Non-pigmented ciliary epithelial cell (primary cell): ENCODE data around the gene ZNF668.
"Not testable (repeated sequence)": the region's sequence is repeated elsewhere in the genome, so short reads cannot be mapped to it uniquely, and the experiment has no call there.

Source experiments
- DNase-seq: peaks from one replicate; pipeline ENCODE4 v3.0.0-alpha.2; 2010; ENCODE audit warnings: low read depth

ZNF668 gene

GRCh38 chr16:31061126-31061812 lies 12.8 kb downstream of the ZNF668 start:
- DNase-seq, result no peak

GRCh38 chr16:31055613-31056012 lies 18.4 kb downstream of the ZNF668 start:
- DNase-seq, result no peak

GRCh38 chr16:31052114-31052513 lies 21.9 kb downstream of the ZNF668 start:
- DNase-seq, result peak; percentile 83

- DNase-seq, result no peak
Measured at GRCh38 chr16:31050280-31051030, 23.6 kb downstream of the ZNF668 start.

- no peak for DNase-seq
Measured at GRCh38 chr16:31043898-31044481, 30.1 kb downstream of the ZNF668 start.

- no peak for DNase-seq
Measured at GRCh38 chr16:31043352-31043751, 30.7 kb downstream of the ZNF668 start.

GRCh38 chr16:31042866-31043265 lies 31.2 kb downstream of the ZNF668 start:
- DNase-seq, result no peak

GRCh38 chr16:31038993-31039392 lies 35.0 kb downstream of the ZNF668 start:
- DNase-seq, result no peak

- DNase-seq, result no peak
Measured at GRCh38 chr16:31036691-31037090, 37.3 kb downstream of the ZNF668 start.

GRCh38 chr16:31033709-31034492 lies 40.1 kb downstream of the ZNF668 start:
- peak; percentile 15 for DNase-seq

GRCh38 chr16:31032736-31033708 lies 41.0 kb downstream of the ZNF668 start, which contains the start of gene STX4:
Gene STX4 (plus strand): TSS chr16:31033558. CDS start chr16:31033806, 248 bp downstream.
- peak; percentile 92 for DNase-seq

- no peak for DNase-seq
Measured at GRCh38 chr16:31031276-31031675, 42.8 kb downstream of the ZNF668 start.

GRCh38 chr16:31029272-31029671 lies 44.8 kb downstream of the ZNF668 start:
- no peak for DNase-seq

GRCh38 chr16:31025339-31025738 lies 48.7 kb downstream of the ZNF668 start:
- DNase-seq, result no peak

- DNase-seq, result no peak
Measured at GRCh38 chr16:31023627-31024226, 50.3 kb downstream of the ZNF668 start.

- no peak for DNase-seq
Measured at GRCh38 chr16:31023252-31023602, 50.8 kb downstream of the ZNF668 start.

GRCh38 chr16:31022544-31023251 lies 51.3 kb downstream of the ZNF668 start:
- no peak for DNase-seq

- DNase-seq, result no peak
Measured at GRCh38 chr16:31020536-31020935, 53.5 kb downstream of the ZNF668 start.

GRCh38 chr16:31017756-31018155 lies 56.3 kb downstream of the ZNF668 start:
- not testable (repeated sequence) for DNase-seq

GRCh38 chr16:31016018-31016417 lies 58.0 kb downstream of the ZNF668 start:
- no peak for DNase-seq
